Renal pelvis (tissue), 4 donors: ENCODE data around the gene KIF26B. TPM values are rescaled to one million over a fixed set of nuclear protein-coding genes. Genes with fewer than 3 reads are reported as not detected.

Experiments used
- DNase-seq: peaks from one replicate; pipeline ENCODE4 v3.0.0-alpha.2; 2013
- polyA plus RNA-seq, 3 donors: library from polyadenylated mRNA; unstranded; fragments of 120-200 nt; gene quantifications; one replicate each; pipeline ENCODE4 v1.2.1, GENCODE V29; 2013; ENCODE audit not compliant: insufficient read length in 3 of 3

KIF26B gene
- polyA plus RNA-seq, 3 donors: 29.9 to 39.3 (median 34.1) TPM

DNA sequence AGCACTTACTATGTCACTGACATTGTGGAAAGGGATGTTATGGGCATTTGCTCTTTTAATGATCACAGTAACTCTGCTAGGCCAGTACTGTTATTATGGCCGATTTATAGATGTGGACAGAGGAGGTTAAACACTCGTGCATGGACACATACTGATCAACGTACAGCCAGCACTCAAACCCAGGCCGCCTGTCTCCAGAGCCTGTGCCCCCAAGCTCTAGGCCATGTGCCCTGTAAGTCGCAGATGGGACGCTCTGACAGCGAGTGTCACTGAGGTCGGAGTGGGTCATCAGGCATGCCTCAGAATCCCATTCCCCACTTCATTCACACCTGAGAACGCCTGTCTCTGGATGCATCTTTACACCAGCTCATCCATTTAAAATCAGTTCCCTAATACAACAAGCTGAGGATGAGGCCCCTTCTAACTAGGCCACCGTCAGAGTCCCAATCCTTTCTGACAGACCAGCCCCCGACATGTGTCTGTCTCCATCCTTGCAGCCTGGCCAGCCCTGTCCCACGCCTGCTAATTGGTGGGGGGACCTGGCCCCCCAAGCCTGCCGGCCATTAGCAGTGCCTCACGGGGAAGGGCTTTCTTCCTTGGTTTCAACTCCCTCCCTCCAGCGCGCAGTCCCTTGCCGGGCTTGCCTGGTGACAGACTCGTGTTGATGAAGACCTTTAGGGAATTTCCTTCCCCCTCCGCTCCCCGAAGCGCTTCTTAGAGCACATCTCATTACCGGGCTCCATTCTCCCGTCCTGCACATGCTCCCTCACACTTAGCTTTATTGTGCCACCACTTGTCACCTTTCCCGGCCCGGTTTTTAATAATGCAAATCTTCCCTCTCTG, 436.8 kb downstream of the KIF26B start:
- DNase-seq: no peak

DNA sequence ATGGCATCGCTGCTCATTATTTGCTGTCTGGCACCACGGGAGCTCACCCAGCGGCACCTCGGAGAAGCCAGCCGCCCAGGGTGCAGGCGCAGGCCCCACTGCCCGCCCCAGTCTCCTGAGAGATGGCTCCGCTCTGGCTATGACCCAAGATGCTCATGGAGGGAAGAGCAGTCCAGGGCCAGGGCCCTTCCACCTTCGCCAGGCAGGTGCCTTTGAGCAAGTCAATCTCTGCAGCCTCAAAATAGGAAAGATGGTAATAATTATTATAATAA, 437.3 kb downstream of the KIF26B start:
- no peak for DNase-seq

DNA sequence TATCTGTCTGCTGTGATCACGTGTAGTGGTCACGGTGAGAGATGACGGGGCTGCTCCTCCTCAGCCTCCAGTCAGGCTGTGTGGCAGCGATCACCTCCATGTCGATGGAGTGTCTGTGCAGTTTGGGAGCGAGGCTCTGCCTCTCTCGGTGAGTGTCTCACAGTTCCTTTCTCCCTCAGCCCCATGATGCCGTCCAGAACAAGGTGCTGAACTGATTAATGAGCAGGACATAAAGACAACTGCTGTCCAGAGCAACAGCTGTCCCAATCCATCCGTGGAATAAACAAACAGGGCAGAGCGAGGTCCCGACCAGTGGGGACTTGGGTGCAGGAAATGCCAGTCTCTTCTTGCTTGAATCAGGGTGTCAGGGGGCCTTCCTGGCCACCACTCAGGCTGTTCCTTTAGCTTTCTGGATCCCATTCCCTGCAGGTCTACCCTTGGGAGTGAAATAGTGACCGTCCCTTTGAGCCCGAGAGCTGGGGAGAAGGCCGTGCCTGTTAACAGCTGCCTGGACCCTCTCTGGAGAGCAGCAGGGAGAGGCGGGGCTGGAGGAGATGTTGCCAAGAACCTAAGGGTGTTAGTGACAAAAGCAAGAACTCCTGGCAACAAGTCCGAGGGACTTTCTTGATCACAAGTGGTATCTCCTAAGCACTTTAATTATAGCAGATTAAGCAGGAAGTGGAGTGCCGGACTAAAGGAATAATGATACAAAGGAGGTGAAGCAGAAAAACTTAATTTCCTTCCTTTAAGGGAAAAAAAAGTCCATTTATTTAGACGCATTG, 443.9 kb downstream of the KIF26B start:
- DNase-seq: no peak

DNA sequence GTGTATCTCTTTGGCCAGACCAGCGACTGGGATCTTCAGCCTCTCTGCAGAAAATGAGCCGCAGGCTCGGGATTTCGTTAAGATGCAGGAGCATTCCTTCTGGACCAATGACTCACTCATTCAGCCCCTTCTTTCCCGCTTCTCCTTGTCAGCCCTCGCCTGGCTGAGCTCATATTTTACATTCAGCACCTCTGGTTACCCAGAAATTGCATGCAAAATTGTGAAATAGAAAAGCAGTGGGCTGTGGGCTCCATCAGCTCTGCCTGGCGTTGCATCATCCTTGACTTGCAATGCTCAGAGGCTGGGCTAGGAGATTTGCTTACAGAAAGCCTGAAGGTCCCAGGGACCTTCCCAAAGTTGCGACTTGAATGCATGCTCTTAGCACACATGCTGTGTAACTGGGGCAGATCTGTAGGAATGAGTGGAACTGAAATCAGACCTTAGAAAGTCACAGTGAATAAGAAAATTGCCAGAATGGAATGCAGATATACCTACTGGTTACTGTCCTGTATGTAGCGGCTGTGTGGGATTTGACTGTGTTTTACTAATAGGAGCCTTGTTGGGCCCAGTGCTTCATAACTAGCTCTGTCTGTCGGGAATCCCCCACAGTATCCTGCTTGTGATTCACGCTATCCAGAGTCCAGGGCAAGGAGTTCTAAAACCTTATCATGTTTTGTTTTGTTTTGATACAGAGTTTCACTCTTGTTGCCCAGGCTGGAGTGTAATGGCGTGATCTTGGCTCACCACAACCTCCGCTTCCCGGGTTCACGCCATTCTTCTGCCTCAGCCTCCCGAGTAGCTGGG, 444.8 kb downstream of the KIF26B start:
- no peak for DNase-seq

DNA sequence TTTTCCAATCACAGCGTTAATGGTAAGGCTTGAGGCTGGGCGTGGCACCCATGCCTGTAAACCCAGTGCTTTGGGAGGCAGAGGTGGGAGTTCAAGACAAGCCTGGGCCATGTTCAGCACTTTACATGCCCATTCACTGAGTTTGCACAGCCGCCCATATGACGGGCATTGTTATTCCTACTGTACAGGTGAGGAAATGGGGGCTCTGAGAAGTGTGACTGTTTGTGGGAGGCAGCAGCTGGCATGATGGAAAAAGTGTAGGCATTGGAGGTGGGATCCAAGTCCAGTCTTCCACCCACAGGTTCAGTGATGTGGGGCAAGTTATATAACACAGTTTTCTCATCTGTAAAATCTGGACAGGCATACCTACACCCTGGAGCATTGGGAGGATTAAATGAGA, 445.9 kb downstream of the KIF26B start:
- DNase-seq: no peak

DNA sequence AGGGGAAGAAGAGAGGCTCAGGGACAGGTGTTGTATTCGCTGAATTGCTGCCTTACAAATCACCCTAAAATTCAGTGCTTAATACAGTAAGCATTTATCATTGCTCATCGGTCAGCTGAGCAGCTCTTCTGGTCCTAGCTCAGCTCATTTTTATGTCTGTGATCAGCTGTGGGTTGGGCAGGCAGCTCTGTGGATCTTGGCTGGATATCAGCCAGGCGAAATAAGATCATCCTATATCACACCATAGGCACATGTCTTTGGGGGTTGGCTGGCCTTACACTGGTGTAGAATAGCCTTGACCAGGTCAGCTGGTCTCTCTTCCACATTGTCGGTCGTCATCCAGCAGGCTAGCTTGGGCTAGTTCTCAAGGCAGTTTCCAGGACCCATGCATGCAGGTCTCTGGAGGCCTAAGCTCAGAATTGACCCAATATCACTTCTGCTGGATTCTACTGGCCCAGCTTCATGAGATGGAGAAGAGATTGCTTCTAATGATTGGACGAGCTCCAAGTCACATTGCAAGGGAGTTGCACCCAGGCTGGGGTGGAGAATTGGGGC, 448.6 kb downstream of the KIF26B start:
- DNase-seq: no peak

DNA sequence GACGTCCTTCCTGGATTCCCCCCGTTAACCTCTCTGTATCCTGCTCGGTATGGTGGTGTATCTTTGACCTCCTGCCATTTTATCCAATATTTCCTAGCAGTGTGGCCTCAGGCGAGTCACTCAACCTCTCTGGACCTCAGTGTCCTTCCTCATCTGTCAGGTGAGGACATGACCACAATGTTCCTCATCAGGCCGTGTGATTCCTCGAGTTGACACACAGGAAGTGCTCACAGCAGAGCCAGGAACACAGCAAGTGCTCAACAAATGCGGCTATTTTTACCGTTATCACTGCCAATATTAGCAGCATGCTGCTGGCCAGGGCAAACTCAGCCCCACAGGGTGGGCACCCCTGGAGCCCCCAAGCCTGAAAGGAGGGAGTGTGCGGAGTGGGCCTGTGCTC, 450.2 kb downstream of the KIF26B start:
- DNase-seq: no peak

DNA sequence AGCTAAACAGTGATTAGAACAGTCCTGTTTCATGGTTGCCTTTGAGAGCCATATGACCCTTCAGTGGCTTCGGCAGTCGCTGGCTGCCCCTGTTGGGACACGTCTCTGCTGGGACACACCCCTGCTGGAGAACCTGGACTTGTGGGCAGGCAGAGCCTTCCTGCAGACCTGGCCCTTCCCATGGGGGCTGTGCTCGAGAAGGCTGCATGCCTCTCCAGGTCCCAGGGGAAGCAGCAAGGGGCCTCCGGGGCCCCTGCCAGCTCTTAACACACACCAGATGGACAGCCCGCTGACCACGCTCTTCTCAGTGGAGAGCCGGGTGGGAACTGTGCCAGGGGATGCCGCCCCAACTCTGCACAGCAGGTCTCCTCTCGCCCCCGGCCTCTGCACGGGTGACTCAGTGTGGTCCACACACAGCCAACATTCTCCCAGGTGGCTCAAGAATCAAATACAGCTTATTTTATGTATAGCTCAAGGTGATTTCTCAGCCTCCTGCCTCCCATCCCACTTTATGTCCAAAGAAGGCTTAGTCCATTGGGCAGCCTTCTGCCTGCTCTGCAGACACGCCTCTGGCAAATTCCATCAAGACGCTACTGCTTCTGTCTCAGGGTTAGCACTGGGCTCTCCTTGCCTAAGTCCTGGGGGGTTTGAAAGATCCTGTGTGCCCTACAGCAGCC, 450.8 kb downstream of the KIF26B start:
- no peak for DNase-seq

DNA sequence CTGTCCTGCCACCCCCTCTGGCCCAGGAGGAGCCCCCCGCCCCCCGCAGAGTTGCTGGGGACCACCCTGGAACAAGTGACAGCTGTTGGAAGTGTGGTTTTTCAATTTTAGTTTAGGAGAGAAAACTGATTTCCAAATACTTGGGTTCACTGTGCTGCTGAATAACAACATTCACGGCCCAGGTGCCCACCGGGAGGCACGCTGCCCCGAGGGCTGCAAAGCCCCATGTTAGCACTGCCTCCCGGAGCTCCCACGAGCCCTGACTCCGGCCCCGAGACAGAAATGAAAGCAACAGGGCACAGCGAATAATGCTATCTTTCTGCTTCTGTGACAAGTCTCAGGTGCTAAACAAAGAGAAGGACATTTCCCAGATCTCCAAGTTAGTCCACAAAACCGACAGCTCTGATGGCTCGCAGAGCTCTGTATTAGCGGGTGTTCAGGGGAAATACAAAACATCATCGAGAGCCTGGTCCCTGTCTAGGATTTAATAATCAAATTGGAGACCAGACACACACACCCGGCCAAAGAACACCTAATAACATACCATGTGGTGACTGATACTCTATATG, 451.5 kb downstream of the KIF26B start:
- DNase-seq: no peak

DNA sequence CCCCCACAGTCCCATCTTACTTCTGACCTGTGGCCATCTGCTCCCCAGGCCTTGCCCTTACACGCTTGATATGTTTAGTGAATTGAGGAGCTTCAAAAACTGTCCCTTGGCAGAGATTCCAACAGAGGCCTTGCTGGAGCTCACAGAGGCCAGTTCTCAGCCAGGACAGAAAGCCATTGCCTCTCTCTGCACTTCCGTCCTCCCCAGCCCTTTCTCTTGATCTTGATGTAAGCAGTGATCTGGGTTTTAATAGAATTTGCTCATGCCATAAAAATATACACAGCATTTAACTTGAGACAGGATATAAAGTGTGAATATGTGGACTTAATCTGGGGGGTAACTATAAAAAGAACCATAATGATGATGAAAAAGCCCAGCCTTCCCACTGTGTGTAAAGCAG, 453.5 kb downstream of the KIF26B start:
- no peak for DNase-seq

DNA sequence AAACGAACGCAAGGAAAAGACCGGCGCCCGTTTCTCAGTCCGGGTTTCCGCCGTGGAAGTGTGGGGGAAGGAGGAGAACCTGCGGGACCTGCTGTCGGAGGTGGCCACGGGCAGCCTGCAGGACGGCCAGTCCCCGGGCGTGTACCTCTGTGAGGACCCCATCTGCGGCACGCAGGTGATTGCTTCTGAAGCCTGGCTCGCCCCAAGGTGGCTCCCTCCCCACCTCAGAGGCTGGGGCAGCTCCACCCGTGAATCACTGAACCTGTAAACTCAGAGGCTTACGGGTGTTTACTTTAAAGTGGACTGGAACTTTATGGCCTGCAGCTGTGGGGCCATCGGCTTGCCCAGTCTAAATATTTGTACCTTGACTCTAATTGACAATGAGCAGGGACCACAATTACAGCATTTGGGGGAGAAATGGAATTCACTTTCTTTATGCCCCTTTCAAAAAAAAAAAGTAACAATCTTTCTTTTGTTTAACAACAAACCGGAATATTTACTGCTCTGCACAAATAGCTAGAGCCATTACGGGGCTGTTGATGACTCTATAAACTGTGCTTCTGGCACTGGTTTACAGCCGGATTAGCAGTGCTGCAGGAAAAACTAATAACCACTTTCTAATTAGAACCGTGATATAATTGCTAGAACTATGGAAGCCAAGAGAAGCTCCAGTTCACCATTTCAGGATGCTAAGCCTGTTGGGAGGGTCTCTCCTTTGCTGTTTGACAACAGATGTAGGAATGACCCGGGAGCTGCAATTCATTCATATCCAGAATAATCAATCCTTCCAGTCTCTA, 454.8 kb downstream of the KIF26B start:
- no peak for DNase-seq

DNA sequence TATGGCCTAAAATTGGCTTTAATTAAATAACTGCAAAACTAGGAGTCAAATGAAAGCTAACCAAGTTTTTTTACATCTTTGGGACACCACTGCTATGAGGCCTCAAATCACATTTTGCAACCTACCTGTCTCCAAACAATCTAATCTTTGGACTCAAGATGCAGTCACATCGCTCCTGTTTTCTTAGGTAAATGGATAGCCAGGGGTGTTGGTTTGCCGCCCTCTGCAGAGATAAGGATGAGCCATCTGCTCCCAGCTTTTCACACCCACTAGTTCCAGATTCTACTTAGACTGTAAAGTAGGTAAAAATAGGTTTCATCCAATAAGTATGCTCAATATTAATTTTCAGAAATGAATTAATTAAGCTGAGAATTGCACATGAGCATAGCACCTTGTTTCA, 456.5 kb downstream of the KIF26B start:
- DNase-seq: no peak

DNA sequence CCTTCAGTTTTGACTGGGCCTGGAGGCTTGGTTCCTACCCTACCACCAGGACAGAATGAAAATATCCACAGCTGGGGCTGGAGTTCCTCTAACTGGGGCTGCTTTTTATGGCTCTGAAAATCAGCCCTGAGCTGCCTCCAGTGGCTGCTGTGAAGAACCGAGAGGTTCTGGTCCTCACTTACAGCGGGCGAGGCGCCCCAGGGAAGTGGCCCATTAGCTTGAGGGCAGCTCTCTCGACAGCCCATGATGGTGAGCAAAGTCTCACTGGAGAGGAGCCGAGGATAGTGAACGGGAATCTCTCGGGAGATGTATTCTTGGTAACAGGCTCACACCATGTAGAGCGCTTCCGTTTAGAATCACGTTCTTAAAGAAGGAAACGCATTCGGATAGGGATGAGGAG, 459.7 kb downstream of the KIF26B start:
- no peak for DNase-seq

DNA sequence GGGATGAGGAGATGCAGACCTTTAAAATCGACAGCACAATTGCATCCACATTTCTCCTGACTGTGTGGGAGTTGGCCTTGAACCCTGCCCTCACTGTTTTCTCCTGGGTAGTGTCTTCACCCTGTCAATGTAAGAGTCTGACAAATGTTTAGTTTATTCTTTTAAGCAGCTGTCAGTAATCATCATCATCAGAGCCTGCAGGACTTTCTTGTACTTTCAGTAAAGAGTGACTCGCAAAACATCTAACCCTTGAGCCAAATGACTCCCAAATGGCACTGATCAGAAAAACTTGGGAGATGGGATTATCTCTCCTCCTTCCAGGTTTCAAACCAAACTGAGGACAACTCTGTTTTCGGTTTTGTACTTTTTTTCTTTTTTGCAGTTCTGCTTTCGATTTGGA, 460.2 kb downstream of the KIF26B start:
- DNase-seq: no peak

DNA sequence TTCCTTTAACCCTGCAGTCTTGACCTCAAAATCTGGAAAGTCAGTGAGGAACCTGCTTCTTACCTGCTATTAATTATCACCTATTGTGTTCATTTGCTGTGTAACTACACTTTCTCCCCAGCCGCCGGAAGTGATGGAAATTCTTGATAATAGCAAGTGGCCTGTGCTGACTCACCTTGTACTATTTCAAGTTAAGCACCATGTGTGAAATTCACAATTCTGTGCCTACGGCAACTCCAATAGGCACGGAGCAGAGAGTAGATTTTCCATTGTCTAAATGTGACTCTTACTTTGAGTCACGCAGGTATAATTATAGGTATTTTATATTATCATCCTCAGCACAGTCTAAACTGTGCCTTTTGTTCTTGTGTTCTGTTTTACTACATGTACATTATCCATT, 466.8 kb downstream of the KIF26B start:
- DNase-seq: no peak

DNA sequence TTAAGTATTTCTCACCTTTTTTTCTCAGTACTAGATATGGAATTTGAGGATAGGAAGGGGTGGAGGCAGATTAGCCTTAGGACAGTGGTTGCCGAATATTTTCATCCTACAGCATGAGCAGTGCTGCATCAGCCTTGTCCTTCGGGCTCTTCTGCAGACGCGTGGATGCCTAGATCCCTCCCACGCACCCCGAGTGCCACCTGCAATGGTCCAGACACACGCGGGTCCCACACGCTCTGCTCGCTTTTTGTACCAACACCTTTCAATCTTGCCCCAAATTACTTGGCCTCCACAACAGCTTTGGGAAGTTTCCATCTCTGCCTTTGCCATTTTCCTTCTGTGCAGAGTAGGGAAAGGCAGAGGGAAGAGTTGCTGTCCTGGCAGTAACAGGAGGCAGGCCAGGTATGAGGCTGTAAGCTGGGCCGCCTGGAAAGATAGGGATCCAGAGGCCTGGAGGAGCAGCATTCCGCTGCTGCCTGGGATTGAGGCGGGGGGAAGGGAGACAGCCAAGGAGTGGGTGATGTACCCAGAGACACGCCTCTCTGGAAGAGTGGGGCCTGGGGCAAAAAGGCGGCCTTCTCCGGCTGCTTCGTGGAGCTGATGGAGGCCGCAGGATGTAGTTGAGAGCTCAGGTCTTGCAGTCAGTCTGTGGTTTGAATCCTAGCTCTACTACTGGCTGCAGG, 467.7 kb downstream of the KIF26B start:
- no peak for DNase-seq

DNA sequence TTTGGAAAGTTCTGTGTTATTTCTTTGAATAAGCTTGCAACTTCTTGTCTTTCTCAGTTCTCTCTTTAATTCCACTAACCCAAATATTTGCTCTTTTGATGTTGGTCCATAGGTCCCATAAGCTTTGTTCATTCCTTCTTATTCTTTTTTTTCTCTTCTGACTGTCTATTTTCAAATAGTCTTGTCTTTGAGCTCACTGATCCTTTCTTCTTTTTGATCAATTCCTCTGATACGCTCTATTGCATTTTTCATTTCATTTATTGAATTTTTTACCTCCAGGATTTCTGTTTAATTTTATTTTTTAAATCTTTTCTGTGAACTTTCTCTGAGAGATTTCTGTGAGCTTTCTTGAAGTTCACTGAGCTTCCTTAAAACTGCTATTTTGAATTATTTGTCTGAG, 486.6 kb downstream of the KIF26B start:
- DNase-seq: no peak

DNA sequence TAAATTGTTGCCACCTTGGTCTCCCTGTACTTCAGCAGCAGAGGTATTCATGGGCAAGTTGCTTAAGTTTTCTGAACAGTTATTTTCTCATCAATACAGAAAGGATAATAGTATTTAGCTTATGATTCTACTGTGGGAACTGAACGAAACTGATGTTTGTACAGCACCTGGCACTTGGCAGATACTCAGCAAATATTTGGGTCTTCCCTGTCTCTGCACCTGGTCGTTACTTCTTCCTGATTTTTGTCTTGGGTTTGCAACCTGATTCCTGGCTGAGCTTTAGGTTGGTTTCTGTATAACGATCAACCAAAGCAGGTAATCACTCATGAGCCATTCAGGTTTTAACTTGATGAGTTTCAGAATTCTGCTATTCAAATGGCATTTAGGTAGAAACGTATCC, 490.6 kb downstream of the KIF26B start:
- DNase-seq: no peak

DNA sequence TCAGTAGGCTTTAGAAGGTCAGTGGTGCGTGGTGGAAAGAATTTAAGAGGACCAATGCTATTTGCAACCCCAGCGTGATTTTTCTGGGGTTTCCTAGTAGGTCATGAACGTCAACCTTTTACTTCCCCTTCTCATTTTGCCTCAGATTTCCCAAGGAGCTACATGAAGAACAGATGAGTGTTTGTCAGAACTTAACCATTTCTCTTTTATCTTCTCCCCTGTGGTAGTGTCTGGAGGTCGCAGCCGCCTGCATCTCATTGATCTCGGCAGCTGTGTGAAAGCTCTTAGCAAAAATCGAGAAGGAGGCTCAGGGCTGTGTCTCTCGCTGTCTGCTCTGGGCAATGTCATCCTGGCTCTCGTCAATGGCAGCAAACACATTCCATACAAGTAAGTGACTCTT, 491.1 kb downstream of the KIF26B start:
- no peak for DNase-seq
